HepG2 (cell line): Measurements from ENCODE around the gene MKS1. TPM values are rescaled to one million over a fixed set of nuclear protein-coding genes. Genes with fewer than 3 reads are reported as not detected.
A peak's percentile ranks its signal among the peaks of the same experiment; 100 is the strongest.

ENCODE experiments used
- ETS1 ChIP-seq: sonication (generic); formaldehyde crosslinking; IDR thresholded peaks from 2 replicates; pipeline ENCODE4 v1.4.0; 2020; ENCODE audit warnings: missing genetic modification reagents
- HMGXB4 ChIP-seq, 2 experiments: sonication (generic) in 1 of 2; formaldehyde crosslinking in 1 of 2; IDR thresholded peaks; 2 replicates each; pipeline versions ENCODE4 v1.4.0 to v1.6.1; 2018 to 2020; ENCODE audit warnings: missing genetic modification reagents in 2 of 2, borderline replicate concordance in 1 of 2, low read depth in 1 of 2, mild to moderate bottlenecking in 1 of 2, missing biosample characterization in 1 of 2
- MLLT10 ChIP-seq: sonication (generic); formaldehyde crosslinking; IDR thresholded peaks from 2 replicates; pipeline ENCODE4 v1.4.0; 2020; ENCODE audit warnings: missing genetic modification reagents
- MYNN ChIP-seq: sonication (generic); formaldehyde crosslinking; IDR thresholded peaks from 2 replicates; pipeline ENCODE4 v1.4.0; 2020; ENCODE audit warnings: mild to moderate bottlenecking, low read depth, missing genetic modification reagents
- SKIL ChIP-seq: sonication (generic); formaldehyde crosslinking; IDR thresholded peaks from 2 replicates; pipeline ENCODE4 v1.8.0; 2022; ENCODE audit warnings: missing genetic modification reagents, mild to moderate bottlenecking, moderate library complexity, borderline replicate concordance
- SMYD3 ChIP-seq: sonication (generic); formaldehyde crosslinking; IDR thresholded peaks from 2 replicates; pipeline ENCODE4 v1.8.1; 2023; ENCODE audit warnings: mild to moderate bottlenecking, missing genetic modification reagents
- SNAPC5 ChIP-seq: sonication (generic); formaldehyde crosslinking; IDR thresholded peaks from 2 replicates; pipeline ENCODE4 v1.8.1; 2023; ENCODE audit warnings: mild to moderate bottlenecking, missing genetic modification reagents, borderline replicate concordance
- SP4 ChIP-seq: sonication (generic); formaldehyde crosslinking; IDR thresholded peaks from 2 replicates; pipeline ENCODE4 v1.8.1; 2023; ENCODE audit warnings: mild to moderate bottlenecking, missing genetic modification reagents
- TARDBP ChIP-seq: sonication (generic); formaldehyde crosslinking; IDR thresholded peaks from 2 replicates; pipeline ENCODE4 v1.8.0; 2022; ENCODE audit warnings: mild to moderate bottlenecking, missing genetic modification reagents
- ZFP41 ChIP-seq: sonication (generic); formaldehyde crosslinking; IDR thresholded peaks from 2 replicates; pipeline ENCODE4 v1.4.0; 2020; ENCODE audit warnings: mild to moderate bottlenecking, missing genetic modification reagents, borderline replicate concordance
- ZNF260 ChIP-seq: sonication (generic); formaldehyde crosslinking; IDR thresholded peaks from 2 replicates; pipeline ENCODE4 v1.4.0; 2020; ENCODE audit warnings: missing genetic modification reagents, low read depth, mild to moderate bottlenecking, borderline replicate concordance
- ZNF281 ChIP-seq: sonication (generic); formaldehyde crosslinking; IDR thresholded peaks from 2 replicates; pipeline ENCODE4 v1.4.0; 2020; ENCODE audit warnings: missing genetic modification reagents, borderline replicate concordance
- ZNF484 ChIP-seq: sonication (generic); formaldehyde crosslinking; IDR thresholded peaks from 2 replicates; pipeline ENCODE4 v1.5.1; 2020; ENCODE audit warnings: mild to moderate bottlenecking, low read depth, missing genetic modification reagents, borderline replicate concordance
- ZNF570 ChIP-seq: sonication (generic); formaldehyde crosslinking; IDR thresholded peaks from 2 replicates; pipeline ENCODE4 v1.4.0; 2020; ENCODE audit warnings: mild to moderate bottlenecking, missing genetic modification reagents, borderline replicate concordance
- ZSCAN5A ChIP-seq: sonication (generic); formaldehyde crosslinking; IDR thresholded peaks from 2 replicates; pipeline ENCODE4 v1.8.0; 2022; ENCODE audit warnings: mild to moderate bottlenecking, missing genetic modification reagents, borderline replicate concordance
- polyA plus RNA-seq, 8 experiments: library from polyadenylated mRNA; depleted of rRNA in 3 of 8; stranded (reverse) in 7 of 8; unstranded in 1 of 8; fragments of >200 nt; fragmentation: Illumina TruSeq in 4 of 8; extraction: Trizol in 4 of 8; gene quantifications; 2 replicates each; pipeline versions ENCODE4 v1.2.1 to v1.2.3, GENCODE V29; 2011 to 2016; ENCODE audit warnings: low read depth in 4 of 8, missing spikeins in 1 of 8, mixed read lengths in 1 of 8; ENCODE audit not compliant: insufficient read depth in 1 of 8
- total RNA-seq, 5 experiments: library from RNA; depleted of rRNA; stranded (reverse); fragments of >200 nt; fragmentation: Illumina TruSeq; extraction: Trizol; gene quantifications; 2 replicates each; pipeline ENCODE4 v1.2.3, GENCODE V29; 2016; ENCODE audit warnings: low read depth in 1 of 5

MKS1 gene
- total and polyA plus RNA-seq, 2 of the 13 experiments (the other 11 are each of a cell fraction or from before 2014, with no cell fraction given): 16.1 to 26.3 TPM

GRCh38 chr17:58200024-58200633, 18.9 kb downstream of the MKS1 start (continued):
- no peak for TF ChIP-seq ZSCAN5A (CRISPR knock-in tag)
- TF ChIP-seq HMGXB4 (CRISPR knock-in tag; IDR thresholded peaks at IDR 0.05; ENCODE audit: borderline replicate concordance in 1 of 2, low read depth in 1 of 2): no peak
- no peak for TF ChIP-seq ZFP41
- TF ChIP-seq ZNF484 (CRISPR knock-in tag): no peak
- no peak for TF ChIP-seq SKIL (CRISPR knock-in tag)
- no peak for TF ChIP-seq SP4 (CRISPR knock-in tag)
- 0 out of 2 replicates have a peak, but pooled peaks have one; percentile 34 for TF ChIP-seq TARDBP (CRISPR knock-in tag)
- no peak for TF ChIP-seq ZNF281 (CRISPR knock-in tag)
- no peak for TF ChIP-seq ETS1 (CRISPR knock-in tag)
- TF ChIP-seq SNAPC5: no peak
- no peak for TF ChIP-seq ZNF260
- TF ChIP-seq SMYD3: no peak
- no peak for TF ChIP-seq ZNF570 (CRISPR knock-in tag)
- TF ChIP-seq MYNN (CRISPR knock-in tag): no peak
- no peak for TF ChIP-seq MLLT10 (CRISPR knock-in tag)
